Liver (tissue), 9 donors: ENCODE measurements around the gene ASB7. TPM values are rescaled to one million over a fixed set of nuclear protein-coding genes. Genes with fewer than 3 reads are reported as not detected.

ENCODE experiments used
- DNase-seq: peaks from one replicate; pipeline ENCODE4 v3.0.0-alpha.2; 2017; ENCODE audit warnings: low spot score
- H3K27ac ChIP-seq, 2 donors: one replicate each; pipeline ENCODE4 v1.7.0; 2013; ENCODE audit warnings: inconsistent platforms in 2 of 2, low read length in 2 of 2, control low read depth in 1 of 2, low read depth in 1 of 2, mild to moderate bottlenecking in 1 of 2
- H3K27me3 ChIP-seq, 4 donors: one replicate each; pipeline versions ENCODE4 v1.6.1 to v1.7.0; 2013; ENCODE audit warnings: low read length in 3 of 4, inconsistent platforms in 1 of 4, mild to moderate bottlenecking in 1 of 4, moderate library complexity in 1 of 4; ENCODE audit not compliant: control insufficient read depth in 4 of 4, insufficient read depth in 4 of 4
- H3K36me3 ChIP-seq, 4 donors: one replicate each; pipeline versions ENCODE4 v1.6.1 to v1.7.0; 2013; ENCODE audit warnings: low read length in 3 of 4, mild to moderate bottlenecking in 3 of 4, low read depth in 1 of 4, moderate library complexity in 1 of 4; ENCODE audit not compliant: control insufficient read depth in 4 of 4, insufficient read depth in 3 of 4
- H3K4me1 ChIP-seq, 4 donors: one replicate each; pipeline versions ENCODE4 v1.6.1 to v1.7.0; 2013; ENCODE audit warnings: low read length in 3 of 4, mild to moderate bottlenecking in 3 of 4, moderate library complexity in 1 of 4; ENCODE audit not compliant: control insufficient read depth in 4 of 4, insufficient read depth in 4 of 4
- H3K4me3 ChIP-seq, 3 donors: one replicate each; pipeline versions ENCODE4 v1.6.1 to v1.7.0; 2013; ENCODE audit warnings: low read length in 3 of 3, control low read depth in 1 of 3, low read depth in 1 of 3, mild to moderate bottlenecking in 1 of 3
- H3K9ac ChIP-seq, 2 donors: one replicate each; pipeline ENCODE4 v1.7.0; 2013; ENCODE audit warnings: low read length in 2 of 2, mild to moderate bottlenecking in 2 of 2, moderate library complexity in 2 of 2, control low read depth in 1 of 2, low read depth in 1 of 2
- H3K9me3 ChIP-seq, 4 donors: one replicate each; pipeline versions ENCODE4 v1.6.1 to v1.7.0; 2013; ENCODE audit warnings: low read length in 3 of 4; ENCODE audit not compliant: control insufficient read depth in 4 of 4
- ATF3 ChIP-seq: IDR thresholded peaks from 2 replicates; pipeline ENCODE4 v1.6.1; 2016; ENCODE audit warnings: antibody characterized with exemption
- CTCF ChIP-seq: fragments of 150-350 bp; IDR thresholded peaks from 2 replicates; pipeline ENCODE4 v1.5.1; 2017; ENCODE audit warnings: improper control_type of control experiment, low read depth, low read length; ENCODE audit not compliant: missing input control
- EGR1 ChIP-seq, 2 donors: IDR thresholded peaks; 2 replicates each; pipeline ENCODE4 v1.6.1; 2016 to 2018; ENCODE audit warnings: antibody characterized with exemption in 2 of 2, low read depth in 2 of 2
- FOXA1 ChIP-seq: IDR thresholded peaks from 2 replicates; pipeline ENCODE4 v1.6.1; 2016; ENCODE audit warnings: antibody characterized with exemption
- FOXA2 ChIP-seq: IDR thresholded peaks from 2 replicates; pipeline ENCODE4 v1.6.1; 2016; ENCODE audit warnings: antibody characterized with exemption
- GABPA ChIP-seq, 2 donors: IDR thresholded peaks in 1 of 2; conservative IDR thresholded peaks in 1 of 2; 2 replicates each; pipeline ENCODE4 v1.6.1; 2016; ENCODE audit warnings: antibody characterized with exemption in 2 of 2, mild to moderate bottlenecking in 1 of 2, moderate library complexity in 1 of 2
- HNF4A ChIP-seq, 2 donors: conservative IDR thresholded peaks; 2 replicates each; pipeline ENCODE4 v1.6.1; 2016; ENCODE audit warnings: antibody characterized with exemption in 2 of 2, mild to moderate bottlenecking in 2 of 2
- HNF4G ChIP-seq: IDR thresholded peaks from 2 replicates; pipeline ENCODE4 v1.6.1; 2016; ENCODE audit warnings: antibody characterized with exemption
- JUND ChIP-seq, 2 donors: IDR thresholded peaks; 2 replicates each; pipeline ENCODE4 v1.6.1; 2016; ENCODE audit warnings: antibody characterized with exemption in 2 of 2
- MAX ChIP-seq: IDR thresholded peaks from 2 replicates; pipeline ENCODE4 v1.6.1; 2016; ENCODE audit warnings: antibody characterized with exemption
- NR2F2 ChIP-seq: IDR thresholded peaks from 2 replicates; pipeline ENCODE4 v1.6.1; 2016; ENCODE audit warnings: antibody characterized with exemption
- RAD21 ChIP-seq, 2 donors: IDR thresholded peaks; 2 replicates each; pipeline ENCODE4 v1.6.1; 2016; ENCODE audit warnings: antibody characterized with exemption in 2 of 2, mild to moderate bottlenecking in 2 of 2
- REST ChIP-seq: IDR thresholded peaks from 2 replicates; pipeline ENCODE4 v1.6.1; 2016; ENCODE audit warnings: antibody characterized with exemption, mild to moderate bottlenecking
- RXRA ChIP-seq, 2 donors: IDR thresholded peaks; 2 replicates each; pipeline ENCODE4 v1.6.1; 2017 to 2018; ENCODE audit warnings: antibody characterized with exemption in 2 of 2, mild to moderate bottlenecking in 1 of 2
- SP1 ChIP-seq: IDR thresholded peaks from 2 replicates; pipeline ENCODE4 v1.6.1; 2018; ENCODE audit warnings: antibody characterized with exemption, mild to moderate bottlenecking
- TAF1 ChIP-seq: conservative IDR thresholded peaks from 2 replicates; pipeline ENCODE4 v1.6.1; 2016; ENCODE audit warnings: antibody characterized with exemption, mild to moderate bottlenecking
- YY1 ChIP-seq: IDR thresholded peaks from 2 replicates; pipeline ENCODE4 v1.6.1; 2016; ENCODE audit warnings: antibody characterized with exemption, mild to moderate bottlenecking
- ZBTB33 ChIP-seq: IDR thresholded peaks from 2 replicates; pipeline ENCODE4 v1.6.1; 2016; ENCODE audit warnings: antibody characterized with exemption
- WGBS: extraction: QIAGEN DNeasy Blood & Tissue Kit; methylation state at CpG from one replicate; pipeline ENCODE4 v1.1.7; 2013; 5-methylcytosine and 5-hydroxymethylcytosine counted together
- polyA plus RNA-seq, 2 donors: library from polyadenylated mRNA; stranded (reverse) in 1 of 2; unstranded in 1 of 2; fragments of 200-250 nt in 1 of 2; fragments of >200 nt in 1 of 2; fragmentation: Nextera tagmentation in 1 of 2; extraction: Ambion mirVana in 1 of 2; gene quantifications; one replicate each; pipeline versions ENCODE4 v1.2.1 to v1.2.3, GENCODE V29; 2013 to 2015
- total RNA-seq, 2 donors: library from RNA; depleted of rRNA; stranded (reverse); fragments of >200 nt; gene quantifications; one replicate each; pipeline ENCODE4 v1.2.3, GENCODE V29; 2014
- donor health status: healthy.
- donor health status: healthy.
- donor health status: healthy.
- donor health status: healthy.
- donor health status: healthy.

The ASB7 gene
- total and polyA plus RNA-seq, 4 donors: 3.7 to 12.6 (median 6.5) TPM

GRCh38 chr15:100631831-100632230 is 29.4 kb downstream of the ASB7 start:
- Histone ChIP-seq H3K27ac (no peak overlapping the region), H3K36me3 (peaks cover 1 to 24% (median 13%) of the 10 kb centered on the region in 4 donors), H3K9me3 (no peaks in the 10 kb centered on the region), H3K27me3 (no peaks in the 10 kb centered on the region), H3K4me3 (no peak overlapping the region), H3K4me1 (peaks cover 3 to 14% (median 10%) of the 10 kb centered on the region in 4 donors), H3K9ac (no peak overlapping the region)
- DNase-seq: no peak
- TF ChIP-seq YY1 (no peak), ATF3 (no peak), CTCF (no peak), JUND (IDR thresholded peaks at IDR 0.05) (no peak), FOXA1 (no peak), TAF1 (no peak), RAD21 (IDR thresholded peaks at IDR 0.05) (no peak), FOXA2 (no peak), HNF4G (no peak), EGR1 (IDR thresholded peaks at IDR 0.05; ENCODE audit: low read depth in 2 of 2) (no peak), NR2F2 (no peak), ZBTB33 (no peak), RXRA (IDR thresholded peaks at IDR 0.05) (no peak), SP1 (no peak), HNF4A (conservative IDR thresholded peaks at IDR 0.05) (no peak), REST (no peak), GABPA (IDR thresholded peaks at IDR 0.05 in 1 of 2, conservative IDR thresholded peaks at IDR 0.05 in 1 of 2) (no peak), MAX (no peak)
- WGBS: 89% methylated on average over 10 of the region's 10 CpGs

- peaks cover 3 to 14% (median 12%) of the 10 kb centered on the region in 4 donors for H3K4me1 ChIP-seq
- peaks cover 1 to 24% (median 13%) of the 10 kb centered on the region in 4 donors for H3K36me3 ChIP-seq
- TF ChIP-seq MAX (no peak), EGR1 (IDR thresholded peaks at IDR 0.05; ENCODE audit: low read depth in 2 of 2) (no peak), SP1 (no peak), FOXA1 (no peak), HNF4G (no peak), YY1 (no peak), FOXA2 (no peak), ATF3 (no peak), CTCF (no peak), GABPA (IDR thresholded peaks at IDR 0.05 in 1 of 2, conservative IDR thresholded peaks at IDR 0.05 in 1 of 2) (no peak), ZBTB33 (no peak), JUND (IDR thresholded peaks at IDR 0.05) (no peak), RAD21 (IDR thresholded peaks at IDR 0.05) (no peak)
- H3K9ac ChIP-seq: no peak overlapping the region
- WGBS: 89% methylated on average over 1 of the region's 1 CpG
- DNase-seq: no peak
- no peaks in the 10 kb centered on the region for H3K9me3 ChIP-seq
- no peaks in the 10 kb centered on the region for H3K27me3 ChIP-seq
- H3K27ac ChIP-seq: no peak overlapping the region
- no peak overlapping the region for H3K4me3 ChIP-seq
These were observed 31.3 kb downstream of the ASB7 start for GRCh38 chr15:100633763-100634075.
